22Rv1 (cell line): Measurements from ENCODE around the gene SBSN.

Experiments
- ZFX ChIP-seq: fragments of 450-650 bp; IDR thresholded peaks from 2 replicates; pipeline ENCODE4 v1.6.1; 2017; ENCODE audit warnings: antibody characterized with exemption, borderline replicate concordance
- TF ChIP-seq, protein P1 (sequence below): fragments of 450-650 bp; IDR thresholded peaks from 2 replicates; pipeline ENCODE4 v1.5.1; 2017; ENCODE audit warnings: mild to moderate bottlenecking

DNA sequence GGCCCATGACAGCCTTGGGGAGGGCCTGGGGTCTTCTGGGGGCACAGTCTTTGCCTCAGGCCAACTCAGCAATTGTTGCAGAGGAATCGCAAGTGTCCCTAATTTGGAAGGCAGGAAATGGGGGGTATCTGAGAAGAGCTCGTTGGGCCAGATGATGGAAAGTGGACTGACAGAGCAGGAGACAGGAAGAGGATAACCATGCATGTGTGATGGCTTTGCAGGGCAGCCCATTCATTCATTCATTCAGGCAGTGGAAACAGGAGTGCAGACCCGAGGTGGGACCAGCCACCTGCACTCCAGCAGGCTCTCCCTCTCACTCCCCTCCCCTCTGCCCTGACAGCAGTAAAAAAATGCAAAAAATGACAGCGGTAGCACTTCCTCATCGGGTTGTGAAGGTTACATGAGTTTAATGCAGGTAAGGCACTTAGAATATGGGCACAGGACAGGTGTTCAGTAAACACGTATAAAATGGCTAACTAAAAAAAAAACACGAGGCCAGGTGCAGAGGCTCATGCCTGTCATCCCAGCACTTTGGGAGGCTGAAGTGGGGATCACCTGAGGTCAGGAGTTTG lies 12.3 kb upstream of the SBSN start:
- TF ChIP-seq, protein P1, sequence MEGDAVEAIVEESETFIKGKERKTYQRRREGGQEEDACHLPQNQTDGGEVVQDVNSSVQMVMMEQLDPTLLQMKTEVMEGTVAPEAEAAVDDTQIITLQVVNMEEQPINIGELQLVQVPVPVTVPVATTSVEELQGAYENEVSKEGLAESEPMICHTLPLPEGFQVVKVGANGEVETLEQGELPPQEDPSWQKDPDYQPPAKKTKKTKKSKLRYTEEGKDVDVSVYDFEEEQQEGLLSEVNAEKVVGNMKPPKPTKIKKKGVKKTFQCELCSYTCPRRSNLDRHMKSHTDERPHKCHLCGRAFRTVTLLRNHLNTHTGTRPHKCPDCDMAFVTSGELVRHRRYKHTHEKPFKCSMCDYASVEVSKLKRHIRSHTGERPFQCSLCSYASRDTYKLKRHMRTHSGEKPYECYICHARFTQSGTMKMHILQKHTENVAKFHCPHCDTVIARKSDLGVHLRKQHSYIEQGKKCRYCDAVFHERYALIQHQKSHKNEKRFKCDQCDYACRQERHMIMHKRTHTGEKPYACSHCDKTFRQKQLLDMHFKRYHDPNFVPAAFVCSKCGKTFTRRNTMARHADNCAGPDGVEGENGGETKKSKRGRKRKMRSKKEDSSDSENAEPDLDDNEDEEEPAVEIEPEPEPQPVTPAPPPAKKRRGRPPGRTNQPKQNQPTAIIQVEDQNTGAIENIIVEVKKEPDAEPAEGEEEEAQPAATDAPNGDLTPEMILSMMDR = no peak
- TF ChIP-seq ZFX = no peak
